ENCODE data around the gene PCDHA5.
"Not testable (repeated sequence)": the region's sequence is repeated elsewhere in the genome, so short reads cannot be mapped to it uniquely, and the experiment has no call there.

The PCDHA5 gene

DNA sequence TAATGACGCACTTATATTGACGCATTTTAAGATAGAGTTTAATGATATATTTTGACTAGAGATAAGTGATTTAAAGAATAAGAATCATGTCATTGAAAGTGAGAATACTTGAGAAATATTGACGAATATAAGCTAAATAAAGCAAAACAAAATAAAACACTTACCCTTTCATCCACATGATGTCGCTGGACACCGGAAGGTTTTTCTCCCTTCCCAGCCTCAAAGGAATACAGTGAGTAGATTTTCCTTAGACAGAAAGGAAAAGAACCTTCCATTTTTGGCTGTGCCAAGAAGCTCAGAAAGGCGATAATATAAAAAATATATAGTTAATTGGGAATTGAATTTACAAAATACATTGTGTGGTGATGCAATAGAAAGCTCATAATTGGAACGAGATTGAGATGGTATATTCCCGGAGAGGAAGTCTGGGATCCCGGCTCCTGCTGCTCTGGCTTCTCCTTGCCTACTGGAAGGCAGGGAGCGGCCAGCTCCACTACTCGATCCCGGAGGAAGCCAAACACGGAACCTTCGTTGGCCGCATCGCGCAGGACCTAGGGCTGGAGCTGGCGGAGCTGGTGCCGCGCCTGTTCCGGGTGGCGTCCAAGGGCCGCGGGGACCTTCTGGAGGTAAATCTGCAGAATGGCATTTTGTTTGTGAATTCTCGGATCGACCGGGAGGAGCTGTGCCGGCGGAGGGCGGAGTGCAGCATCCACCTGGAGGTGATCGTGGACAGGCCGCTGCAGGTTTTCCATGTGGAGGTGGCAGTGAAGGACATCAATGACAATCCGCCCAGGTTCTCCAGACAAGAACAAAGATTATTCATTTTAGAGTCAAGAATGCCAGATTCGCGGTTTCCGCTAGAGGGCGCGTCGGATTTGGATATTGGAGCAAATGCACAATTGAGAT, at the start of gene PCDHA5:
PCDHA5 (plus strand) TSS at position 239 of the 906 bp plus-strand sequence.
- H3K4me3 Mint-ChIP-seq: no peak within 1 kb of the TSS
- no peak for ATAC-seq (replicated peaks)
- H3K27ac Mint-ChIP-seq: no peak within 1 kb of the TSS
- H3K27me3 Mint-ChIP-seq: peaks cover 10 to 20% of the 10 kb centered on the region in 2 donors
- DNase-seq: no peak
- no peaks in the 10 kb centered on the region for H3K4me1 Mint-ChIP-seq
- H3K36me3 Mint-ChIP-seq: peaks cover 0 to 4% of the 10 kb centered on the region in 2 donors
- H3K9me3 Mint-ChIP-seq: peaks cover 4 to 8% of the 10 kb centered on the region in 2 donors

DNA sequence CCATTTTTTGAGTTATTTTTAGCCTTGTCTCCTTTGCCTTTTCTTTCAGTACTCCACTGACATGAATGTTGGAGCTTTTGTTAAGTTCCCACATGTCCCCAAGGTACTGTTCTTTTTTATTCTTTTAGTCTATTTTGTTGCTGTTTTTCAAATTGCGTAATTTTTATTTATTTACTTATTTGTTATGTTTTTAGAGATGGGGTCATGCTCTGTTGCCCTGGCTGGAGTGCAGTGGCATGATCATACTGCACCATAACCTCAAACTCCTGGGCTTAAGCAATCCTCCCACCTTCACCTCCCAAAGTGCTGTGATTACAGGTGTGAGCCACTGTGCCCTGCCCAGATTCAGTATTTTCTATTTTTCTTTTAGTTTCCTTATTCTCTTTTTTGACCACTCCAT, 40.9 kb upstream of the PCDHA5 start:
- H3K36me3 Mint-ChIP-seq: peaks cover 0 to 17% of the 10 kb centered on the region in 2 donors

DNA sequence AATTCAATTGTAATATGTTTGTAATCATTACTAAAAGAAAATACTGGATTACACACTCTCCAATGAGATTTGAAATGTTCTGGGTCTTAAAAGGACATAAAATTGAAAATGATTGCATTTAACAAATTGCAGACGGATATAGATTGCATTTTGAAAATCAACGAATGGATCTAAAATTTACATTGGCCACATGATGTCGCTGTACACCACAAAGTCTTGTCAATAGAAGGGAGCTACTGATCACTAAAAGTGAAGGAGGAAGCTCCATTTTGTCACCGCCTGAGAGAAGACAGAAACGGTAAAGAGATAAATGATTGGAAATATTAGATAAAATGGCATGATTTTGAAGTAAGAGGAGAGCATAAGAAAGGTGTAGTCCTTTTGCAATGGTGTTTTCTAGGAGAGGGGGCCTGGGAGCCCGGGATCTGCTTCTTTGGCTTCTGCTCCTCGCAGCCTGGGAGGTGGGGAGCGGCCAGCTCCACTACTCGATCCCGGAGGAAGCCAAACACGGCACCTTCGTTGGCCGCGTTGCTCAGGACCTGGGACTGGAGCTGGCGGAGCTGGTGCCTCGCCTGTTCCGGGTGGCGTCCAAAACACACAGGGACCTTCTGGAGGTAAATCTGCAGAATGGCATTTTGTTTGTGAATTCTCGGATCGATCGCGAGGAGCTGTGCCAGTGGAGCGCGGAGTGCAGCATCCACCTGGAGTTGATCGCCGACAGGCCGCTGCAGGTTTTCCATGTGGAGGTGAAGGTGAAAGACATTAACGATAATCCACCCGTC, 35.3 kb upstream of the PCDHA5 start, which contains the start of gene PCDHA1:
PCDHA1 (plus strand) TSS at position 236 of the 782 bp plus-strand sequence.
- peaks cover 0 to 11% of the 10 kb centered on the region in 2 donors for H3K36me3 Mint-ChIP-seq
- no peak within 1 kb of the TSS for H3K27ac Mint-ChIP-seq
- no peak for DNase-seq
- peaks cover 18 to 20% of the 10 kb centered on the region in 2 donors for H3K27me3 Mint-ChIP-seq
- peaks cover 19 to 22% of the 10 kb centered on the region in 2 donors for H3K9me3 Mint-ChIP-seq
- no peak within 1 kb of the TSS for H3K4me3 Mint-ChIP-seq
- H3K4me1 Mint-ChIP-seq: no peaks in the 10 kb centered on the region
- ATAC-seq (replicated peaks): no peak

More for the DNA sequence above, 40.9 kb upstream of the PCDHA5 start:
- no peak for ATAC-seq (replicated peaks)
- Mint-ChIP-seq H3K27ac (no peak overlapping the region), H3K27me3 (peaks cover 0 to 6% of the 10 kb centered on the region in 2 donors), H3K4me3 (no peak overlapping the region), H3K4me1 (no peaks in the 10 kb centered on the region), H3K9me3 (peaks cover 38 to 46% of the 10 kb centered on the region in 2 donors)
- no peak for DNase-seq

- not testable (repeated sequence) for ATAC-seq (replicated peaks); H3K27ac Mint-ChIP-seq
Measured at GRCh38 chr5:140787422-140787821, 34.0 kb upstream of the PCDHA5 start.

GRCh38 chr5:140787849-140788504, 33.4 kb upstream of the PCDHA5 start:
- ATAC-seq (replicated peaks); H3K4me1 Mint-ChIP-seq; H3K27ac Mint-ChIP-seq; H3K36me3 Mint-ChIP-seq; H3K4me3 Mint-ChIP-seq; DNase-seq: not testable (repeated sequence)
- H3K27me3 Mint-ChIP-seq: peaks cover 27 to 37% of the 10 kb centered on the region in 2 donors
- H3K9me3 Mint-ChIP-seq: peaks cover 14 to 18% of the 10 kb centered on the region in 2 donors

More at GRCh38 chr5:140787422-140787821, 34.0 kb upstream of the PCDHA5 start:
- not testable (repeated sequence) for H3K4me1 Mint-ChIP-seq, H3K36me3 Mint-ChIP-seq, DNase-seq, H3K4me3 Mint-ChIP-seq
- Mint-ChIP-seq H3K9me3 (peaks cover 12 to 18% of the 10 kb centered on the region in 2 donors), H3K27me3 (peaks cover 24 to 31% of the 10 kb centered on the region in 2 donors)

DNA sequence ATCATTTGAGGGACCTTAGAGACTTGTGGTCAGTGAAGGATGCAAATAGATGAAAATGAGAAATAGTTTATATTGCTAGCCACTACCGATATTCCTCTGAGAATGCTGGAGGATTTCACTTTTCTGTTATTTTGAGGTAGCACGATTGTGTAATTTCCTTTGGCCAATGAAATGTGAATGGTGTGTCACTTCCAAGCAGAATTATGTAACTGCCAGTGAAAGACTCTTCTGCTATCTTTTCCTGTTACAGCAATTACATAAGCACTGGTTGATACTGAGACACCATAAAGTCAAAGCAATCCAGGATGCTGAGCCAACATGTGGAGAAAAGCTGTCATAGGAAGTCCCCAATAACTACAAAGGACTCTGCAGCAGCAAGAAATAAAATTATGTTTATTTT, 30.3 kb upstream of the PCDHA5 start:
- Mint-ChIP-seq H3K9me3 (peaks cover 8 to 22% of the 10 kb centered on the region in 2 donors), H3K27me3 (peaks cover 26 to 48% of the 10 kb centered on the region in 2 donors), H3K4me1 (no peaks in the 10 kb centered on the region), H3K27ac (no peak overlapping the region), H3K36me3 (peaks cover 4 to 5% of the 10 kb centered on the region in 2 donors), H3K4me3 (no peak overlapping the region)
- DNase-seq (no peak), ATAC-seq (replicated peaks) (no peak)

DNA sequence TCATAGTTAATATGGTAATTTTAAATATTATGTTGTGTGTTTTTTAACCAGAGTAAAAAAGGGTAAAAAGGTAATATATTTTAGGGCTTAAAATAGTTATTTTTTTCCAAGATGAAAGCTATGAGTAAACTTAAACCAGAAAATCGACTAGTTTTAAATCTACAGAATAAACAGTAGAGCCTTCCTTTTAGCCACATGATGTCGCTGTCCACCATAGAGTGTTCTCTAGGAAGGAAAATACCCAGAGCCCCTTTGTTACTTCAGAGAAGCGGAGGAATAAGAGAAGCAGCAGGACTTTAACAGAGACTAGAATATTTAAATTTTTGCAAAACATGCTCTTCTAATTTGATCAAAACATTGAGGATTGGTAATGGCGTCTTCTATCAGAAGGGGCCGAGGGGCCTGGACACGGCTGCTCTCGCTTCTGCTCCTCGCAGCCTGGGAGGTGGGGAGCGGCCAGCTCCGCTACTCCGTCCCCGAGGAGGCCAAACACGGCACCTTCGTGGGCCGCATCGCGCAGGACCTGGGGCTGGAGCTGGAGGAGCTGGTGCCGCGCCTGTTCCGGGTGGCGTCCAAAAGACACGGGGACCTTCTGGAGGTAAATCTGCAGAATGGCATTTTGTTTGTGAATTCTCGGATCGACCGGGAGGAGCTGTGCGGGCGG, 26.7 kb upstream of the PCDHA5 start, which contains the start of gene PCDHA2:
PCDHA2 (plus strand) TSS at position 258 of the 664 bp plus-strand sequence.
- H3K27ac Mint-ChIP-seq: no peak within 1 kb of the TSS
- ATAC-seq (replicated peaks) (no peak), DNase-seq (no peak)
- H3K36me3 Mint-ChIP-seq: peaks cover 3 to 6% of the 10 kb centered on the region in 2 donors
- H3K4me3 Mint-ChIP-seq: no peak within 1 kb of the TSS
- no peaks in the 10 kb centered on the region for H3K4me1 Mint-ChIP-seq
- peaks cover 22 to 36% of the 10 kb centered on the region in 2 donors for H3K27me3 Mint-ChIP-seq
- H3K9me3 Mint-ChIP-seq: peaks cover 5 to 17% of the 10 kb centered on the region in 2 donors

- Mint-ChIP-seq H3K9me3 (peaks cover 4 to 16% of the 10 kb centered on the region in 2 donors), H3K4me1 (no peaks in the 10 kb centered on the region), H3K27me3 (peaks cover 25 to 34% of the 10 kb centered on the region in 2 donors), H3K36me3 (peaks cover 3 to 6% of the 10 kb centered on the region in 2 donors), H3K27ac (no peak overlapping the region), H3K4me3 (no peak overlapping the region)
- no peak for DNase-seq
- no peak for ATAC-seq (replicated peaks)
Measured at GRCh38 chr5:140795259-140795641, 26.2 kb upstream of the PCDHA5 start.

DNA sequence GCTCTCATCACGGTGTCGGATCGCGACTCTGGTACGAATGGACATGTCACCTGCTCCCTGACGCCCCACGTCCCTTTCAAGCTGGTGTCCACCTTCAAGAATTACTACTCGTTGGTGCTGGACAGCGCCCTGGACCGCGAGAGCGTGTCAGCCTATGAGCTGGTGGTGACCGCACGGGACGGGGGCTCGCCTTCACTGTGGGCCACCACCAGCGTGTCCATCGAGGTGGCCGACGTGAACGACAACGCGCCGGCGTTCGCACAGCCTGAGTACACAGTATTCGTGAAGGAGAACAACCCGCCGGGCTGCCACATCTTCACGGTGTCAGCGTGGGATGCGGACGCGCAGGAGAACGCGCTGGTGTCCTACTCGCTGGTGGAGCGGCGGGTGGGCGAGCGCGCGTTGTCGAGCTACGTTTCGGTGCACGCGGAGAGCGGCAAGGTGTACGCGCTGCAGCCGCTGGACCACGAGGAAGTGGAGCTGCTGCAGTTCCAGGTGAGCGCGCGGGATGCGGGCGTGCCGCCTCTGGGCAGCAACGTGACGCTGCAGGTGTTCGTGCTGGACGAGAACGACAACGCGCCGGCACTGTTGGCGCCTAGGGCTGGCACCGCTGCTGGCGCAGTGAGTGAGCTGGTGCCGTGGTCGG, 25.2 kb upstream of the PCDHA5 start:
- not testable (repeated sequence) for H3K4me3 Mint-ChIP-seq; H3K27ac Mint-ChIP-seq; H3K4me1 Mint-ChIP-seq; H3K36me3 Mint-ChIP-seq; DNase-seq; ATAC-seq (replicated peaks)
- peaks cover 21 to 31% of the 10 kb centered on the region in 2 donors for H3K27me3 Mint-ChIP-seq
- peaks cover 4 to 16% of the 10 kb centered on the region in 2 donors for H3K9me3 Mint-ChIP-seq

- Mint-ChIP-seq H3K9me3 (peaks cover 4 to 16% of the 10 kb centered on the region in 2 donors), H3K27ac (no peak overlapping the region), H3K4me3 (no peak overlapping the region), H3K4me1 (no peaks in the 10 kb centered on the region), H3K27me3 (peaks cover 21 to 27% of the 10 kb centered on the region in 2 donors), H3K36me3 (peaks cover 3 to 6% of the 10 kb centered on the region in 2 donors)
- no peak for DNase-seq
- ATAC-seq (replicated peaks): no peak
Measured at GRCh38 chr5:140796718-140797095, 24.7 kb upstream of the PCDHA5 start.

- peaks cover 2 to 5% of the 10 kb centered on the region in 2 donors for H3K36me3 Mint-ChIP-seq
- no peaks in the 10 kb centered on the region for H3K4me1 Mint-ChIP-seq
- H3K27me3 Mint-ChIP-seq: peaks cover 19 to 20% of the 10 kb centered on the region in 2 donors
- H3K27ac Mint-ChIP-seq: peak within 1 kb of the TSS; percentile 25
- no peak within 1 kb of the TSS for H3K4me3 Mint-ChIP-seq
- peaks cover 9 to 10% of the 10 kb centered on the region in 2 donors for H3K9me3 Mint-ChIP-seq
- ATAC-seq (replicated peaks) (no peak), DNase-seq (no peak)
Measured at GRCh38 chr5:140800816-140801493, 20.5 kb upstream of the PCDHA5 start, which contains the start of gene PCDHA3. Gene PCDHA3, plus strand, starts transcription at chr5:140801057.

- Mint-ChIP-seq H3K27me3 (peaks cover 19 to 24% of the 10 kb centered on the region in 2 donors), H3K4me3 (no peak overlapping the region), H3K4me1 (no peaks in the 10 kb centered on the region), H3K27ac (no peak overlapping the region), H3K36me3 (peaks cover 0 to 2% of the 10 kb centered on the region in 2 donors), H3K9me3 (peaks cover 8 to 9% of the 10 kb centered on the region in 2 donors)
- DNase-seq: no peak
- no peak for ATAC-seq (replicated peaks)
Measured at GRCh38 chr5:140801494-140801841, 19.9 kb upstream of the PCDHA5 start.
